Vagina (tissue), 2 donors: ENCODE data around the gene NEK4.

Experiments used
- POLR2A ChIP-seq, 2 donors: fragments of 450-650 bp; IDR thresholded peaks; one replicate each; pipeline ENCODE4 v1.6.1; 2017; ENCODE audit warnings: antibody characterized with exemption in 2 of 2, mild to moderate bottlenecking in 2 of 2, moderate library complexity in 2 of 2
- POLR2AphosphoS5 ChIP-seq, 2 donors: sonication (generic); formaldehyde crosslinking; IDR thresholded peaks; one replicate each; pipeline ENCODE4 v1.9.0; 2017; ENCODE audit warnings: antibody characterized with exemption in 2 of 2, mild to moderate bottlenecking in 2 of 2, low read depth in 1 of 2; ENCODE audit not compliant: insufficient read depth in 1 of 2
- TF ChIP-seq, protein P1 (sequence below), 3 experiments: fragments of 450-650 bp in 2 of 3; fragments of 200-600 bp in 1 of 3; sonication (generic) in 1 of 3; IDR thresholded peaks; one replicate each; pipeline ENCODE4 v1.5.1; 2017 to 2019; ENCODE audit warnings: antibody characterized with exemption in 3 of 3, mild to moderate bottlenecking in 2 of 3, moderate library complexity in 2 of 3

DNA sequence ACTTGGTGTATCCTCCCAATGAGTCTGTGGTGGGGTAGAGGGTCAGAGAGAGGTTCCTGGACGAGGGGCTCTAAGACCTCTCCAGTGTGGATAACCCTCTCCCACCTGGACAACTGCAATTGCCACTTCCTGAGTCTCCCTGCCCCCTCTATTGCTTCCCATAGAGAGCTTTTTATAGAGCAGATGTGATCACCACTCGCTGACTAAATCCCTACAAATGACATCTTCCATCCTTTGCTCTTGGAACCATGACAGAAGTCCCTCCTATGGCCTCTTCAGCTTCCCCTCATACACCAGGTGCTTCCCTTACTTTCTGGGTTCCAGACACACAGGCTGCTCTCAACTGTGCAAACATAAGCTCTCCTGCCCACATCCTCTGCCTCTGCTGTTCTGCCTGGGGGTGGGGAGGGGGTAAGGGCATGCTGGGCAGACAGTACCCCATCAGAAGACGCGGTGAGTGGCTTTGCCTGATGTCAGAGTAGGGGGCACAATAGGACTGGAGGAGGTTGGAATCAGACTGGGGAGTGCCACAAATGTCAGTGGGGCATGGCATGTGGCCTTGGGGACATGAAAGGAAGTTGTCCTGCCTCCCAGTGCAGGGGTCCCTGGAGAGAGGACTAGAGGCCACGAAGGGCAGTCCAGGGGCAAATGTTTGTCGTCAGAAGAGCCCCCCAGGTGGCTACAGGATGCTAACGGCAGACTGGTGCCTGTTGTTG lies 39.1 kb upstream of the NEK4 start:
- TF ChIP-seq, protein P1, sequence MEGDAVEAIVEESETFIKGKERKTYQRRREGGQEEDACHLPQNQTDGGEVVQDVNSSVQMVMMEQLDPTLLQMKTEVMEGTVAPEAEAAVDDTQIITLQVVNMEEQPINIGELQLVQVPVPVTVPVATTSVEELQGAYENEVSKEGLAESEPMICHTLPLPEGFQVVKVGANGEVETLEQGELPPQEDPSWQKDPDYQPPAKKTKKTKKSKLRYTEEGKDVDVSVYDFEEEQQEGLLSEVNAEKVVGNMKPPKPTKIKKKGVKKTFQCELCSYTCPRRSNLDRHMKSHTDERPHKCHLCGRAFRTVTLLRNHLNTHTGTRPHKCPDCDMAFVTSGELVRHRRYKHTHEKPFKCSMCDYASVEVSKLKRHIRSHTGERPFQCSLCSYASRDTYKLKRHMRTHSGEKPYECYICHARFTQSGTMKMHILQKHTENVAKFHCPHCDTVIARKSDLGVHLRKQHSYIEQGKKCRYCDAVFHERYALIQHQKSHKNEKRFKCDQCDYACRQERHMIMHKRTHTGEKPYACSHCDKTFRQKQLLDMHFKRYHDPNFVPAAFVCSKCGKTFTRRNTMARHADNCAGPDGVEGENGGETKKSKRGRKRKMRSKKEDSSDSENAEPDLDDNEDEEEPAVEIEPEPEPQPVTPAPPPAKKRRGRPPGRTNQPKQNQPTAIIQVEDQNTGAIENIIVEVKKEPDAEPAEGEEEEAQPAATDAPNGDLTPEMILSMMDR (IDR thresholded peaks at IDR 0.05), result no peak
- no peak for TF ChIP-seq POLR2A (IDR thresholded peaks at IDR 0.05)
- TF ChIP-seq POLR2AphosphoS5 (IDR thresholded peaks at IDR 0.05; ENCODE audit: insufficient read depth in 1 of 2, low read depth in 1 of 2), result no peak
